ENCODE measurements around the gene TMEM245.

TMEM245 gene

DNA sequence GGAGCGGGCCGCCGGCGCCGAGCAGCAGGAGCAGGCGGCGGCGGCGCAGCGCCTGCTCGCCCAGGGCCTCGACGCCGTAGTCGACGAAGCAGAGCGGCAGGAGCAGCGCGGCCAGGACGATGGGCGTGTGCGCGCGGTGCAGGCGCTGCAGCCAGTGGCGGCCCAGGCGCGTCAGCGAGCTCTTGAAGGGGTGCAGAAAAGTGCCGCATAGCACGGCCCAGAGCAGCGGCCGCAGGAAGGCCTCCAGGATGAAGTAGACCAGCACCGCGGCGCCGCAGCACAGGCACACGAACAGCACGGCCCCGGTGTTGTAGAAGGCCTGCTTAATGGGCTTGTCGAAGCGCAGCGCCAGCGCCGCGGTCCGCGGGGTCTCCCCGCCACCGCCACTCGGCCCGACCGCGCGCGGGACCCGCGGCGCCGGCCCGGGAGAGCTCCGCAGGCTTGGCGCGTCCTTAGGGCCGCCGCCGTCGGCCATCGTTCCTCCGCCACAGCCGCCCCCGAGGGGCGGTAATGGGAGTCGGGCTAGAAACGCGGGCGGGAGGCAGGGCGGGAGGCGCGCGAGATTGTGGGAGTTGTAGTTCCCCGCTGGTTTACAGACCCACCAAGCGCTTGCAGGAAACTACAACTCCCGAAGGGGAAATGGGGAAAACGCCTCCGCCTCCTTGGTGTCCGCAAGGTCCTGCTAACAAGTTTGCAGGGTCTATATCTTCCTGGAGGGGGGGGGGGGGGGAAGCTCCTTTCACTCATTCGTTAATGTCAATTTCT lies at the start of gene TMEM245:
TSS of gene TMEM245 (minus strand) at position 509 of the 765 bp plus-strand sequence. CDS start at position 475, 34 bp downstream.
- DNase-seq = peak; percentile 100

- no peak for DNase-seq
These were observed 48.4 kb upstream of the TMEM245 start for GRCh38 chr9:109168170-109168569.

DNA sequence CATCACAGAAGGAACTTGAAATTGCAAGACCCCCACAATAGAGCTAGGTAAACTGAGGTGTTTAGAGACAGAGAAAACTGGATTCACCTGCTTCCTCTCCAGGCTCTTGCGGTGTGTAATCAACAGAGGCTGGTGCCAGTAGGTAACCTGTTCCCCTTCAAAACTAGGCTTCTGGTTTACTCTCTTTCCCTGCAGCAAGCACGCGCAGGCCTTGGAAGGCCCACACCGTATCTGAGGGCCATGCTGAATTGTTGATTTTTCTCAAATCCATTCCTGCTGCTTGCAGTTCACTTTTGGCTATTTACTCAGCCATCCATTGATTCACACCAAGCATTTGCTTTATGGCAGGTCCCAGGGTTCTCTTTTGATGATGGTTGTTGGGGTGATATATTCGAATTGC lies 48.0 kb upstream of the TMEM245 start:
- no peak for DNase-seq

GRCh38 chr9:109166771-109167601 lies 47.2 kb upstream of the TMEM245 start, which contains the start of gene FRRS1L:
FRRS1L (minus strand) TSS chr9:109167249; CDS start chr9:109167138, 111 bp downstream.
- DNase-seq = no peak

GRCh38 chr9:109166171-109166770 lies 46.5 kb upstream of the TMEM245 start:
- DNase-seq = no peak

- DNase-seq = peak; percentile 69
These were observed 44.3 kb upstream of the TMEM245 start for GRCh38 chr9:109164042-109164441.

DNA sequence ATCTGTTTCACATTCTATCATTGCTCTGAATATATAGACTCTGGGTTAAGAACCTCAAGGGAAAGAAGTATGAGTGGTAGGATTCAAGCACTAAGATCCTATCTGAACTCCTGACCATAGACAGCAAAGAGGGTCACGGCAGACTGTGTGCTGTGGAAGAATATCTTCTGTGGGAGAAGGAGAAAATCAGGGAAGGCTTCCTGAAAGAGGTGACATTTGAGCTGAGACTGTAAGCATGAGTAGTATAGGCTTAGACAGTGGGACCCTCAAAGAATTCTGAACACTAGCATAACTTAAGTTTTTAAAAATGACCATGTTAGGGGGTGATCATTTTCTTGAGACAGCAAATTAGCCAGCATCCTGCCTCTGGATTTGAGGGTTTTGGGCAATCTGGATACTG lies 43.4 kb upstream of the TMEM245 start:
- DNase-seq = no peak

- no peak for DNase-seq
These were observed 42.9 kb upstream of the TMEM245 start for GRCh38 chr9:109162677-109163076.

DNA sequence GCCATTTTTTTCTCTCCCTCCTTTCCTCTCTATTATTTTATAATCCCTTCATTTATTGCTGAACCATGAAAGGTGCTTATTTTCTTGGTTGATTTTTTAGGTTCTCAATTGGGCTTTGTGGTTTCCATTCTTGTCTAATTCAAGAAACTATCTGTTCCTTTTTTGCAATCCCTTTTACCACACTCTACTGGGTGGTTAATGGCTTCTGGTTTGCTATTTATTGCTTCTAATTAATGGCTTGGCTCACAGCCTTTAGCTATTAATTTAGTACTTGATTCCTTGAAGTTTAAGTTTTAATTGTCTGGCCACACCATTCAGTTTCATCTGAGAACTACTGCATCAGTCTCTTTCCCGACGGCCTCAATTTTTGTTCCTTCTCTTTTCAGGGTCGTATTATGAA lies 41.7 kb upstream of the TMEM245 start:
- no peak for DNase-seq

DNA sequence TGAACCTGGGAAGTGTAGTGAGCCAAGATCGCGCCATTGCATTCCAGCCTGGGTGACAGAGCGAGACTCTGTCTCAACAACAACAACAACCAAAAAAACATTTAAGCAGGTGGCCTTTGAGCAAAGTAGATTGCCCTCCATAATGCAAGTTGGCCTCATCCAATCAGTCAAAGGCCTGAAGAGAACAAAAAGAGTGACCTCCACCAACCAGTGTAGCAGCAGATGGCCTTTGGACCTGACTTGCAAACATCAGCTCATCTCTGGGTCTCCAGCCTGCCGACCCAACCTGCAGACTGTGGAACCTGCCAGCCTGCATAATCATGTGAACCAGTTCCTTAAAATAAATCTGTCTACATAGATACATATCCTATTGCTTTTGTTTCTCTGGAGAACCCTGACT lies 39.8 kb upstream of the TMEM245 start:
- DNase-seq = no peak

- DNase-seq = no peak
These were observed 38.9 kb upstream of the TMEM245 start for GRCh38 chr9:109158651-109159050.

GRCh38 chr9:109156708-109157107 lies 37.0 kb upstream of the TMEM245 start:
- DNase-seq = peak; percentile 91

DNA sequence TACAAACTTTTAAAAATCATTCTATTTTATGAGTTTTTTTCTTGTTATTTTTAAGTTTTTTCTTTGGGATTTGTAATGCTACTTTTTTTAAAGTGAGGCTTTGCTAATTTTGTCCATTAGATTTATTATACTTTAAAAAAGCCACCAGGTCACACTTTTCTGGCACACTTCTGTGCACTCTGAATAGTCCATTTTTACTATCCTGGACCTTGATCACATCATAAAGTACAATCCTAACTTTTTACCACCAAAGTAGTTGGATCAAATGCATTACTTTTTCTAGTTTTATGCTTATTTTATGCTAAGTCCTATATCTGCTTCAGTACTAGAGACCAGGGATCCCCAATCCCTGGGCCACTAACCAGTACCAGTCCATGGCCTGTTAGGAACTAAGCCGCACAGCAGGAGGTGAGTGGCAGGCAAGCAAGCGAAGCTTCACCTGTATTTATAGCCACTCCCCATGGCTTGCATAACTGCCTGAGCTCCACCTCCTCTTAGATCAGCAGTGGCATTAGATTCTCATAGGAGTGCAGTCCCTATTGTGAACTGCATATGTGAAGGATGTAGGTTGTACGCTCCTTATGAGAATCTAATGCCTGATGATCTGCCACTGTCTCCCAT lies 31.3 kb upstream of the TMEM245 start:
- DNase-seq = no peak

GRCh38 chr9:109149722-109150121 lies 30.0 kb upstream of the TMEM245 start:
- no peak for DNase-seq

- DNase-seq = no peak
These were observed 29.3 kb upstream of the TMEM245 start for GRCh38 chr9:109149089-109149488.

- DNase-seq = no peak
These were observed 25.3 kb upstream of the TMEM245 start for GRCh38 chr9:109145051-109145450.

- DNase-seq = peak; percentile 94
These were observed 24.3 kb upstream of the TMEM245 start for GRCh38 chr9:109143881-109144562.

GRCh38 chr9:109141375-109141774 lies 21.6 kb upstream of the TMEM245 start:
- DNase-seq = no peak

- DNase-seq = no peak
These were observed 20.1 kb upstream of the TMEM245 start for GRCh38 chr9:109139851-109140250.

DNA sequence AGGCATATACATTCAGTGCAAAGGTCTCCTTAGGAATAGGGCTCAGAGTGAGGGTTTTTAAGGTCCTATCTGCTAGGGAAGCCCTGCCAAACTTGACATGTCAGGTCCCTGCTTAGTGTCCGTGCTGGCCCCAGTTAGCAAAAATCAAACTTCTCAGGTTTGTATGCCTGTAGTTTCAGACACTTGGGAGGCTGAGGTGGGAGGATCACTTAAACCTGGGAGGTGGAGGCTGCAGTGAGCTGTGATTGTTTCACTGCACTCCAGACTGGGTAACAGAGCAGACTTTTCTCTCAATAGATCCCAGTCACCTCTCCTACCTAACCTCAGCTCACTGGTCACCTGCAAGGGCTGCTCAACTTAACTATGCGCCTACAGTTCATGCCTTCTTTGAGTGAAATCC lies 18.7 kb upstream of the TMEM245 start:
- DNase-seq = no peak

GRCh38 chr9:109134167-109134578 lies 14.4 kb upstream of the TMEM245 start:
- DNase-seq = peak; percentile 84

- no peak for DNase-seq
These were observed 13.8 kb upstream of the TMEM245 start for GRCh38 chr9:109133533-109133932.
